ENCODE data around the gene STAT2. TPM values are rescaled to one million over a fixed set of nuclear protein-coding genes. Genes with fewer than 3 reads are reported as not detected.
A peak's percentile ranks its signal among the peaks of the same experiment; 100 is the strongest.

The STAT2 gene
- total and polyA plus RNA-seq, 2 of the 13 experiments (the other 11 are each of a cell fraction or from before 2014, with no cell fraction given), result 43.5 to 84.6 TPM

DNA sequence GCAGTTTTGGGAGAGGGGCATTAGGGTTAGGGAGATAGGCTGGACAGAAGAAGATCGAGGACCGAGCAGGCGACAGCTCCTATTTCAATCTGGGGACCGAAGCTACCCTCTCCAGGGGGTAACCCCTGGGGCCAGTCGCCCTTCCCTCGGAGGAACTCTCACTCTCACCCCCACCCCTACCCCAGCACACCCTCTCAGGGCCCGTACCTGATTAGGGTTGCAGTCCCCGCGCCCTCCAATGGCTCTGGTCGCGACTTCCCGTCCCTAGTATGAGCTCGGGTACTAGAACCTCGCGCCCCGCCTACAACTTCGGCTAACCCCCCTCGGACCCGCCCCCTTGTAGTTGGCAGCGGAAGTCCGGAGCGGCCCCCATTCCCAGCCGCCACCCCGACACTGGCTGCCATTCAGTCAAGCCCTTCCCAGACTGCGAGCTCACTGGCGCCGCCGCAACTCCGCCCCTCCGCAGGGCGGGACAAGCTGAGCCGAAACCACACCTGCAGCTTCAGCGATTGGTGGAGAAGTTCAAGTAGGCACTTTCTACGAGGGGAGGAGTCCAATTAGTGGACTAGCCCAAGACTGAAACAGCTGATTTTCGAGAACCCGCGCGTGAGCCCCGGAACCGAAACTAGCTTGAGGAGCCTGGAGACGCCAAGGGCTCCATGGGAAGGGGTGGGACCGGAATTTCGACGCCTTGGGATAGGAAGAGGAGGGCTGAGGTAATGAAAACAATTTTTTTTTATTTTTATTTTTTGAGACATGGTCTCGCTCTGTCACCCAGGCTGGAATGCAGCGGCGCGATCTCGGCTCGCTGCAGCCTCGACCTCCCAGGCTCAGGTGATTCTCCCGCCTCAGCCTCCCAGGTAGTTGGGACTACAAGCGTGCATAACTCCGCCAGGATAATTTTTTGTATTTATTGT is at the start of gene STAT2 (continued):
- TF ChIP-seq ZBTB42 (CRISPR knock-in tag; IDR thresholded peaks at IDR 0.05), result no peak
- no peak for TF ChIP-seq ZNF230 (CRISPR knock-in tag; IDR thresholded peaks at IDR 0.05)
- no peak for TF ChIP-seq EEA1 (CRISPR knock-in tag; IDR thresholded peaks at IDR 0.05; ENCODE audit: borderline replicate concordance)
- TF ChIP-seq SRSF4 (IDR thresholded peaks at IDR 0.05; ENCODE audit: low read depth, low read length, poor library complexity, severe bottlenecking), result no peak
- no peak for TF ChIP-seq ZNF781 (CRISPR knock-in tag; IDR thresholded peaks at IDR 0.05; ENCODE audit: borderline replicate concordance, not compliant biosample characterization)
- peak; percentile 58; the same call in 1 of the 2 replicates for TF ChIP-seq ZNF792 (CRISPR knock-in tag; IDR thresholded peaks at IDR 0.05)
- TF ChIP-seq ZNF264 (CRISPR knock-in tag; IDR thresholded peaks at IDR 0.05), result no peak; the same call in 1 of the 2 replicates
- no peak for TF ChIP-seq SOX13 (IDR thresholded peaks at IDR 0.05)
- no peak for TF ChIP-seq SOX13 (CRISPR knock-in tag; conservative IDR thresholded peaks at IDR 0.05 in 1 of 2, IDR thresholded peaks at IDR 0.05 in 1 of 2)
- TF ChIP-seq SRSF1 (optimal IDR thresholded peaks at IDR 0.05; ENCODE audit: low read depth, low read length), result peak; percentile 50
- peak; percentile 92; the same call in 1 of the 2 replicates for TF ChIP-seq MAF1 (CRISPR knock-in tag; IDR thresholded peaks at IDR 0.05; ENCODE audit: borderline replicate concordance)
- TF ChIP-seq IKZF4 (CRISPR knock-in tag; IDR thresholded peaks at IDR 0.05; ENCODE audit: borderline replicate concordance, low read depth, not compliant biosample characterization), result no peak
- TF ChIP-seq HBP1 (CRISPR knock-in tag; IDR thresholded peaks at IDR 0.05; ENCODE audit: low read depth), result peak; percentile 42; the same call in 1 of the 2 replicates
- no peak for TF ChIP-seq TMF1 (CRISPR knock-in tag; IDR thresholded peaks at IDR 0.05; ENCODE audit: low read depth)
- TF ChIP-seq ZNF225 (CRISPR knock-in tag; IDR thresholded peaks at IDR 0.05), result no peak; the same call in 1 of the 2 replicates
- TF ChIP-seq ZNF713 (CRISPR knock-in tag; IDR thresholded peaks at IDR 0.05), result no peak
- peak; percentile 19; the same call in 1 of the 2 replicates for TF ChIP-seq ZNF670 (CRISPR knock-in tag; IDR thresholded peaks at IDR 0.05; ENCODE audit: borderline replicate concordance)
- no peak for TF ChIP-seq DPF2 (CRISPR knock-in tag; IDR thresholded peaks at IDR 0.05; ENCODE audit: borderline replicate concordance, low read depth)
- TF ChIP-seq, protein P1, sequence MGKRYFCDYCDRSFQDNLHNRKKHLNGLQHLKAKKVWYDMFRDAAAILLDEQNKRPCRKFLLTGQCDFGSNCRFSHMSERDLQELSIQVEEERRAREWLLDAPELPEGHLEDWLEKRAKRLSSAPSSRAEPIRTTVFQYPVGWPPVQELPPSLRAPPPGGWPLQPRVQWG (CRISPR knock-in tag; IDR thresholded peaks at IDR 0.05; ENCODE audit: borderline replicate concordance, low read depth), result no peak
- no peak for TF ChIP-seq RCOR2 (CRISPR knock-in tag; IDR thresholded peaks at IDR 0.05)
- TF ChIP-seq ZNF562 (CRISPR knock-in tag; IDR thresholded peaks at IDR 0.05; ENCODE audit: borderline replicate concordance), result no peak
- 0 out of 2 replicates have a peak, but pooled peaks have one; percentile 19 for TF ChIP-seq THRA (CRISPR knock-in tag; IDR thresholded peaks at IDR 0.05; ENCODE audit: borderline replicate concordance)
- TF ChIP-seq ZNF773 (CRISPR knock-in tag; IDR thresholded peaks at IDR 0.05; ENCODE audit: borderline replicate concordance), result no peak
- peak; percentile 74; the same call in 1 of the 2 replicates for TF ChIP-seq HIVEP1 (CRISPR knock-in tag; IDR thresholded peaks at IDR 0.05)
- peak; percentile 83 for TF ChIP-seq ZNF143 (CRISPR knock-in tag; IDR thresholded peaks at IDR 0.05)
- TF ChIP-seq MYNN (CRISPR knock-in tag; IDR thresholded peaks at IDR 0.05; ENCODE audit: low read depth), result no peak
- TF ChIP-seq ZNF331 (CRISPR knock-in tag; IDR thresholded peaks at IDR 0.05), result peak; percentile 26; the same call in 1 of the 2 replicates
